CD4-positive, alpha-beta T cell (primary cell): ENCODE results near the gene SORT1. TPM values are rescaled to one million over a fixed set of nuclear protein-coding genes. Genes with fewer than 3 reads are reported as not detected.

Source experiments
- ATAC-seq: fragments of 200-7000 bp; cut with Tn5 transposase; one replicate; pipeline ENCODE4 v1.10.0; 2022; ENCODE audit warnings: mild to moderate bottlenecking; ENCODE audit not compliant: poor library complexity
- CTCF ChIA-PET: fragments of 350-600 bp; sonication (Branson Sonifier 250); formaldehyde crosslinking; loops from one replicate; lab custom pipeline; 2021; ENCODE audit warnings: antibody characterized with exemption, inconsistent platforms; lab: Charles Lee
- POLR2A ChIA-PET: fragments of 350-600 bp; sonication (Branson Sonifier 250); formaldehyde crosslinking; loops from one replicate; lab custom pipeline; 2021; ENCODE audit warnings: antibody characterized with exemption, inconsistent platforms; lab: Charles Lee
- DNase-seq, 14 experiments: peaks; one replicate each; pipeline ENCODE4 v3.0.0-alpha.2; 2013 to 2020; ENCODE audit warnings: mixed read lengths in 2 of 14
- H3K27ac ChIP-seq, 2 donors: one replicate each; pipeline versions ENCODE4 v1.5.1 to v1.7.0; 2013; ENCODE audit warnings: low read length in 2 of 2, low read depth in 1 of 2, mild to moderate bottlenecking in 1 of 2
- H3K27me3 ChIP-seq, 2 experiments: 1 replicate in 1 of 2; 2 replicates in 1 of 2; pipeline versions ENCODE4 v1.6.1 to v1.7.0; 2013; ENCODE audit warnings: low read length in 2 of 2, control low read depth in 1 of 2, mild to moderate bottlenecking in 1 of 2, moderate library complexity in 1 of 2; ENCODE audit not compliant: insufficient read depth in 2 of 2, control insufficient read depth in 1 of 2
- H3K36me3 ChIP-seq: one replicate; pipeline ENCODE4 v1.6.1; 2013; ENCODE audit warnings: low read length, control low read depth; ENCODE audit not compliant: insufficient read depth
- H3K4me1 ChIP-seq: one replicate; pipeline ENCODE4 v1.6.1; 2013; ENCODE audit warnings: low read length, control low read depth; ENCODE audit not compliant: insufficient read depth
- H3K4me3 ChIP-seq: one replicate; pipeline ENCODE4 v1.5.1; 2013; ENCODE audit warnings: mild to moderate bottlenecking, low read length, moderate library complexity
- H3K9me3 ChIP-seq, 2 experiments: 1 replicate in 1 of 2; 2 replicates in 1 of 2; pipeline versions ENCODE4 v1.6.1 to v1.7.0; 2013; ENCODE audit warnings: low read length in 2 of 2, mild to moderate bottlenecking in 2 of 2, control low read depth in 1 of 2, moderate library complexity in 1 of 2; ENCODE audit not compliant: control insufficient read depth in 1 of 2, insufficient read depth in 1 of 2
- H3K27ac Mint-ChIP-seq: one replicate; pipeline ENCODE4 v1.8.0; 2020; ENCODE audit warnings: mixed read lengths
- H3K27me3 Mint-ChIP-seq: one replicate; pipeline ENCODE4 v1.8.0; 2021; ENCODE audit warnings: mixed read lengths
- H3K36me3 Mint-ChIP-seq: one replicate; pipeline ENCODE4 v1.8.0; 2021; ENCODE audit warnings: low read depth, mixed read lengths
- H3K4me1 Mint-ChIP-seq: one replicate; pipeline ENCODE4 v1.8.0; 2021; ENCODE audit warnings: low read depth, mixed read lengths
- H3K4me3 Mint-ChIP-seq: one replicate; pipeline ENCODE4 v1.8.0; 2020; ENCODE audit warnings: mild to moderate bottlenecking, mixed read lengths
- H3K9me3 Mint-ChIP-seq: one replicate; pipeline ENCODE4 v1.8.0; 2020; ENCODE audit warnings: mixed read lengths
- intact Hi-C, 2 experiments: fragments of 100-400 bp; cut with DNase I in 1 of 2; cut with micrococcal nuclease in 1 of 2; formaldehyde crosslinking; loops; one replicate each; pipeline versions ENCODE4 v1.15.1 to v1.9.0; 2023 to 2025; cut with DNase I, micrococcal nuclease
- total RNA-seq, 174 experiments: library from RNA in 2 of 174; stranded (reverse) in 2 of 174; gene quantifications; one replicate each; pipeline ENCODE4 v1.2.3 and lab custom pipeline; 2021 to 2026
- TF ChIP-seq, protein P1 (sequence below): fragments of 200-600 bp; IDR thresholded peaks from one replicate; pipeline ENCODE4 v1.8.0; 2022; ENCODE audit warnings: antibody characterized with exemption, mild to moderate bottlenecking

The SORT1 gene
- total RNA-seq, 2 experiments from 2014 or later: 0.22 to 0.73 TPM

DNA sequence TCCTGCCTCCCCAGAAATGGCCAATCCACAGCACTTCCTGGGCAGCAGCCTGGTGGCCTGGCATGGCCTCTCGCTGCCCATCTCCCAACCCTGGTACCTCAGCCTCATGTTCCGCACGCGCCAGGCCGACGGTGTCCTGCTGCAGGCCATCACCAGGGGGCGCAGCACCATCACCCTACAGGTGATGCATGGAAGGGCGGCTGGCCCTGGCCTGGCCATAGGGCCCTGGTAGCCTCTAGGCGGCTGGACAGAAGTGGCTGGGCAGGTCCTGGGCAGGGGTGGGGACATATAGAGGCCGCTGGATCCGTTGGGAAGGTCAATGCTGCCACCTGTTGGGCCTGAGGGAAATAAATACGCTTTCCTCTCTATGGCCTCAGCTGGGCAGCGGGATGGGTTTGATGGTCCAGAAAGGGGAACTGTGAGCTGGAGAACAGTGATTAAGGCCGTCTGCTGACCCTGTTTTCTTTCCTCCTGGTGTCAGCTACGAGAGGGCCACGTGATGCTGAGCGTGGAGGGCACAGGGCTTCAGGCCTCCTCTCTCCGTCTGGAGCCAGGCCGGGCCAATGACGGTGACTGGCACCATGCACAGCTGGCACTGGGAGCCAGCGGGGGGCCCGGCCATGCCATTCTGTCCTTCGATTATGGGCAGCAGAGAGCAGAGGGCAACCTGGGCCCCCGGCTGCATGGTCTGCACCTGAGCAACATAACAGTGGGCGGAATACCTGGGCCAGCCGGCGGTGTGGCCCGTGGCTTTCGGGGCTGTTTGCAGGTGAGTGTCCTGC lies 133.9 kb downstream of the SORT1 start:
- Histone ChIP-seq H3K27me3 (no peaks in the 10 kb centered on the region), H3K27ac (no peak overlapping the region), H3K4me3 (no peak overlapping the region), H3K4me1 (peaks cover 6% of the 10 kb centered on the region), H3K36me3 (no peaks in the 10 kb centered on the region), H3K9me3 (no peaks in the 10 kb centered on the region)
- Mint-ChIP-seq H3K4me1 (no peaks in the 10 kb centered on the region), H3K9me3 (no peaks in the 10 kb centered on the region), H3K4me3 (no peak overlapping the region), H3K27me3 (no peaks in the 10 kb centered on the region), H3K36me3 (no peaks in the 10 kb centered on the region), H3K27ac (no peak overlapping the region)
- intact Hi-C loops: loop anchor here (1.0 to 5.0 kb wide), 5 partner anchors 136 to 270 kb away; partner anchors contain the start of gene CYB561D1 (in 1 of the 2)
- CTCF ChIA-PET: interaction anchor here (0.6 to 1.2 kb wide), 4 partner anchors 13 to 269 kb away, joined by 3 to 4 read pairs (median 3); partner anchors contain the start of gene SORT1
- TF ChIP-seq, protein P1, sequence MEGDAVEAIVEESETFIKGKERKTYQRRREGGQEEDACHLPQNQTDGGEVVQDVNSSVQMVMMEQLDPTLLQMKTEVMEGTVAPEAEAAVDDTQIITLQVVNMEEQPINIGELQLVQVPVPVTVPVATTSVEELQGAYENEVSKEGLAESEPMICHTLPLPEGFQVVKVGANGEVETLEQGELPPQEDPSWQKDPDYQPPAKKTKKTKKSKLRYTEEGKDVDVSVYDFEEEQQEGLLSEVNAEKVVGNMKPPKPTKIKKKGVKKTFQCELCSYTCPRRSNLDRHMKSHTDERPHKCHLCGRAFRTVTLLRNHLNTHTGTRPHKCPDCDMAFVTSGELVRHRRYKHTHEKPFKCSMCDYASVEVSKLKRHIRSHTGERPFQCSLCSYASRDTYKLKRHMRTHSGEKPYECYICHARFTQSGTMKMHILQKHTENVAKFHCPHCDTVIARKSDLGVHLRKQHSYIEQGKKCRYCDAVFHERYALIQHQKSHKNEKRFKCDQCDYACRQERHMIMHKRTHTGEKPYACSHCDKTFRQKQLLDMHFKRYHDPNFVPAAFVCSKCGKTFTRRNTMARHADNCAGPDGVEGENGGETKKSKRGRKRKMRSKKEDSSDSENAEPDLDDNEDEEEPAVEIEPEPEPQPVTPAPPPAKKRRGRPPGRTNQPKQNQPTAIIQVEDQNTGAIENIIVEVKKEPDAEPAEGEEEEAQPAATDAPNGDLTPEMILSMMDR: peak; percentile 83
- ATAC-seq (peak; percentile 97), DNase-seq (peak; percentile 62 to 87 (median 71))
- POLR2A ChIA-PET: interaction anchor here (0.5 kb wide), 1 partner anchor 132 kb away, joined by 3 read pairs; no protein-coding TSS in a partner anchor

DNA sequence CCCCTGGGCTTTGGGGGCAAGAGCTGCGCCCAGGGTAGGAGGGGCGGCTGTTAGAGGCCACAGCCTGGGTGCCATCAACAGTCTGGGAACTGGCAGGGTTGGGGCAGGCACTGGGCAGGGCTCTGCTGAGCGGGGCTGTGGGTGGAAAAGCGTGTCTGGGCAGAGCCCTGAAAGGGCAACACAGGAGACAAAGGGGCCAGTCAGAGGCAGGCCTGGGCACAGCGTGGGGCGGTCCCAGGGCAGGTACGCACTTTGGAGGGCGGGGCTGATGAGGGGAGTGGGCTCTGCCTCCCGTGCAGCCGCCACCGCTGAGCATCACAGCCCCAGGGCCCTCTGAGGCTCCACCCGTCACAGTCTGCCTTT lies 134.5 kb downstream of the SORT1 start:
- TF ChIP-seq, protein P1: no peak
- ChIA-PET POLR2A (no interaction called here), CTCF (interaction anchor here (1.2 kb wide), 1 partner anchor 270 kb away, joined by 3 read pairs; no protein-coding TSS in a partner anchor)
- no peak overlapping the region for H3K27ac ChIP-seq
- no peaks in the 10 kb centered on the region for H3K4me1 Mint-ChIP-seq
- ATAC-seq: peak; percentile 45
- intact Hi-C loops: loop anchor here (1.0 to 5.0 kb wide), 5 partner anchors 136 to 270 kb away; partner anchors contain the start of gene CYB561D1 (in 1 of the 2)
- H3K4me1 ChIP-seq: peaks cover 6% of the 10 kb centered on the region
- H3K27me3 ChIP-seq: no peaks in the 10 kb centered on the region
- H3K4me3 Mint-ChIP-seq: no peak overlapping the region
- no peaks in the 10 kb centered on the region for H3K36me3 ChIP-seq
- no peak for DNase-seq
- no peak overlapping the region for H3K27ac Mint-ChIP-seq
- H3K9me3 Mint-ChIP-seq: no peaks in the 10 kb centered on the region
- H3K4me3 ChIP-seq: no peak overlapping the region
- no peaks in the 10 kb centered on the region for H3K9me3 ChIP-seq
- H3K36me3 Mint-ChIP-seq: no peaks in the 10 kb centered on the region
- no peaks in the 10 kb centered on the region for H3K27me3 Mint-ChIP-seq

DNA sequence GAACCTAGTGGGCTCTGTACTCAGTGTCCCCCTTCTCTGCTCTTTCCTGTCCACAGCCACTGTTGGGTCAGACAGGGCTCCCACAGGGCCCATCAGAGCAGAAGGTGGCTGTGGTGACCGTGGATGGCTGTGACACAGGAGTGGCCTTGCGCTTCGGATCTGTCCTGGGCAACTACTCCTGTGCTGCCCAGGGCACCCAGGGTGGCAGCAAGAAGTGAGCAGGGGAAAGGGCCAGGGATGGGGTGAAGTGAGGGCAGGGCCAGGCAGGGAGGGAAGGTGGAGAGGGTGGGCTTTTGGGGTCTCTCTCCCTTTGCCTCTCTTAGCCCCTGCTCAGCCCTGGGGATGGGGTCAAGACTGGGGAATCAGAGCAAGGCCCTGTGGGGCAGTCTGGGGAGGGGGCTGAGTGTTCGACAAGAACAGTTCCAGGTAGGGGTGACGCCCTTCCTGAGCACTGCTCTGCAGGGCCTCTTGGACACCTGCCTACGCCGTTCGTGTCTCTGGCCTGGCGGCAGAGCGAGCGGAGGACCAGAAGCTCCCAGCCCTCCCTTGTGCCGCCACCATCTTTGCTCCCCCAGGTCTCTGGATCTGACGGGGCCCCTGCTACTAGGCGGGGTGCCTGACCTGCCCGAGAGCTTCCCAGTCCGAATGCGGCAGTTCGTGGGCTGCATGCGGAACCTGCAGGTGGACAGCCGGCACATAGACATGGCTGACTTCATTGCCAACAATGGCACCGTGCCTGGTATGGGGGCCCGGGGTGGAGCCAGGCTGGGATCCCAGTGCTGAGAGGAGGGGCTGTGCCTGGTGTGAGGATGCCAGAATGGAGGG lies 135.3 kb downstream of the SORT1 start:
- no peak overlapping the region for H3K27ac Mint-ChIP-seq

More for the DNA sequence above, 135.3 kb downstream of the SORT1 start:
- H3K9me3 ChIP-seq: no peaks in the 10 kb centered on the region
- no peak overlapping the region for H3K27ac ChIP-seq
- no peak overlapping the region for H3K4me3 Mint-ChIP-seq
- no peaks in the 10 kb centered on the region for H3K4me1 Mint-ChIP-seq
- H3K27me3 Mint-ChIP-seq: no peaks in the 10 kb centered on the region
- ChIA-PET CTCF (no interaction called here), POLR2A (no interaction called here)
- no peaks in the 10 kb centered on the region for H3K27me3 ChIP-seq
- H3K9me3 Mint-ChIP-seq: no peaks in the 10 kb centered on the region
- intact Hi-C loops: loop anchor here (1.0 to 5.0 kb wide), 5 partner anchors 137 to 271 kb away; partner anchors contain the start of gene CYB561D1 (in 1 of the 2)
- no peaks in the 10 kb centered on the region for H3K36me3 ChIP-seq
- peaks cover 6% of the 10 kb centered on the region for H3K4me1 ChIP-seq
- no peak overlapping the region for H3K4me3 ChIP-seq
- no peaks in the 10 kb centered on the region for H3K36me3 Mint-ChIP-seq
- DNase-seq (no peak), ATAC-seq (no peak)
- TF ChIP-seq, protein P1: no peak
